H9 (cell line): Measurements from ENCODE around the gene LYRM7. TPM values are rescaled to one million over a fixed set of nuclear protein-coding genes. Genes with fewer than 3 reads are reported as not detected.

Experiments used
- DNase-seq: peaks from one replicate; pipeline ENCODE4 v3.0.0-alpha.2; 2017
- H2AFZ ChIP-seq: one replicate; pipeline ENCODE4 v1.6.1; 2013; ENCODE audit warnings: mild to moderate bottlenecking, low read length, control low read depth, moderate library complexity
- H2AK5ac ChIP-seq: 2 replicates; pipeline ENCODE4 v1.6.1; 2013; ENCODE audit warnings: low read length, control low read depth, mixed read lengths; ENCODE audit not compliant: insufficient read length
- H2BK120ac ChIP-seq: one replicate; pipeline ENCODE4 v1.6.1; 2013; ENCODE audit warnings: low read depth, mild to moderate bottlenecking, low read length, control low read depth, inconsistent platforms; ENCODE audit not compliant: poor library complexity, severe bottlenecking
- H2BK12ac ChIP-seq: 2 replicates; pipeline ENCODE4 v1.6.1; 2013; ENCODE audit warnings: low read length, control low read depth, mixed read lengths, low read depth; ENCODE audit not compliant: insufficient read length
- H2BK15ac ChIP-seq: 2 replicates; pipeline ENCODE4 v1.6.1; 2013; ENCODE audit warnings: low read depth, low read length, control low read depth
- H2BK20ac ChIP-seq: one replicate; pipeline ENCODE4 v1.6.1; 2013; ENCODE audit warnings: low read depth, mild to moderate bottlenecking, low read length, control low read depth, inconsistent platforms; ENCODE audit not compliant: poor library complexity, severe bottlenecking
- H2BK5ac ChIP-seq: 2 replicates; pipeline ENCODE4 v1.6.1; 2013; ENCODE audit warnings: low read length, control low read depth, mixed read lengths; ENCODE audit not compliant: insufficient read length
- H3K14ac ChIP-seq: 2 replicates; pipeline ENCODE4 v1.6.1; 2013; ENCODE audit warnings: low read length, control low read depth; ENCODE audit not compliant: insufficient read depth
- H3K18ac ChIP-seq: 2 replicates; pipeline ENCODE4 v1.6.1; 2013; ENCODE audit warnings: low read depth, mild to moderate bottlenecking, mixed read lengths, low read length, control low read depth; ENCODE audit not compliant: insufficient read length
- H3K23ac ChIP-seq: 2 replicates; pipeline ENCODE4 v1.6.1; 2013; ENCODE audit warnings: low read length, control low read depth, mixed read lengths, low read depth; ENCODE audit not compliant: insufficient read length
- H3K23me2 ChIP-seq: 2 replicates; pipeline ENCODE4 v1.6.1; 2013; ENCODE audit warnings: low read depth, mild to moderate bottlenecking, mixed read lengths, low read length, control low read depth; ENCODE audit not compliant: insufficient read length, poor library complexity, severe bottlenecking
- H3K27ac ChIP-seq: 2 replicates; pipeline ENCODE4 v1.5.1; 2013; ENCODE audit warnings: low read length, control low read depth, mixed read lengths, low read depth; ENCODE audit not compliant: insufficient read length
- H3K27me3 ChIP-seq: 2 replicates; pipeline ENCODE4 v1.6.1; 2013; ENCODE audit warnings: low read length, control low read depth, inconsistent platforms; ENCODE audit not compliant: insufficient read depth
- H3K4ac ChIP-seq: 2 replicates; pipeline ENCODE4 v1.6.1; 2013; ENCODE audit warnings: low read depth, mild to moderate bottlenecking, control low read depth, inconsistent platforms, low read length, moderate library complexity
- H3K4me1 ChIP-seq: 2 replicates; pipeline ENCODE4 v1.6.1; 2013; ENCODE audit warnings: low read length, control low read depth, inconsistent platforms; ENCODE audit not compliant: insufficient read depth
- H3K4me2 ChIP-seq: 2 replicates; pipeline ENCODE4 v1.6.1; 2013; ENCODE audit warnings: low read length, control low read depth, mixed read lengths; ENCODE audit not compliant: insufficient read length, insufficient read depth
- H3K56ac ChIP-seq: 2 replicates; pipeline ENCODE4 v1.6.1; 2013; ENCODE audit warnings: low read depth, mild to moderate bottlenecking, mixed read lengths, low read length, control low read depth; ENCODE audit not compliant: insufficient read length
- H3K79me1 ChIP-seq: 2 replicates; pipeline ENCODE4 v1.6.1; 2013; ENCODE audit warnings: low read depth, mild to moderate bottlenecking, moderate library complexity, low read length, control low read depth, inconsistent platforms; ENCODE audit not compliant: insufficient read depth, poor library complexity, severe bottlenecking
- H3K79me2 ChIP-seq: 2 replicates; pipeline ENCODE4 v1.6.1; 2013; ENCODE audit warnings: low read length, control low read depth, inconsistent platforms; ENCODE audit not compliant: insufficient read depth
- H3K9ac ChIP-seq: 2 replicates; pipeline ENCODE4 v1.6.1; 2013; ENCODE audit warnings: low read length, control low read depth, mixed read lengths; ENCODE audit not compliant: insufficient read length; ENCODE audit errors: extremely low read depth
- H3K9me3 ChIP-seq: one replicate; pipeline ENCODE4 v1.6.1; 2013; ENCODE audit warnings: low read depth, low read length, inconsistent platforms; ENCODE audit not compliant: control insufficient read depth
- H3T11ph ChIP-seq: one replicate; pipeline ENCODE4 v1.6.1; 2013; ENCODE audit warnings: mild to moderate bottlenecking, low read length, control low read depth, inconsistent platforms
- H4K20me1 ChIP-seq: one replicate; pipeline ENCODE4 v1.6.1; 2013; ENCODE audit not compliant: control insufficient read depth, insufficient read length, insufficient read depth
- H4K5ac ChIP-seq: 2 replicates; pipeline ENCODE4 v1.6.1; 2013; ENCODE audit warnings: low read depth, mild to moderate bottlenecking, mixed read lengths, low read length, control low read depth; ENCODE audit not compliant: insufficient read length
- H4K8ac ChIP-seq: replicated peaks from 2 replicates; pipeline ENCODE4 v1.6.1; 2013; ENCODE audit warnings: low read length, control low read depth, mixed read lengths, low read depth; ENCODE audit not compliant: insufficient read length
- H4K91ac ChIP-seq: 2 replicates; pipeline ENCODE4 v1.6.1; 2013; ENCODE audit warnings: low read depth, mild to moderate bottlenecking, moderate library complexity, mixed read lengths, low read length, control low read depth; ENCODE audit not compliant: insufficient read length
- H3K27ac Mint-ChIP-seq, 3 experiments: 2 replicates in 2 of 3; 3 replicates in 1 of 3; pipeline ENCODE4 v1.8.0; 2020 to 2021; ENCODE audit warnings: mixed read lengths in 3 of 3, mild to moderate bottlenecking in 1 of 3, moderate library complexity in 1 of 3
- H3K27me3 Mint-ChIP-seq: 2 replicates; pipeline ENCODE4 v1.8.0; 2021; ENCODE audit warnings: low read depth, mild to moderate bottlenecking, moderate library complexity, mixed read lengths
- H3K36me3 Mint-ChIP-seq, 3 experiments: 2 replicates in 2 of 3; 3 replicates in 1 of 3; pipeline ENCODE4 v1.8.0; 2020 to 2021; ENCODE audit warnings: low read depth in 3 of 3, mixed read lengths in 3 of 3; ENCODE audit not compliant: insufficient read depth in 1 of 3
- H3K4me1 Mint-ChIP-seq, 2 experiments: 2 replicates each; pipeline ENCODE4 v1.8.0; 2020; ENCODE audit warnings: mixed read lengths in 2 of 2
- H3K4me3 Mint-ChIP-seq, 2 experiments: 2 replicates in 1 of 2; 3 replicates in 1 of 2; pipeline ENCODE4 v1.8.0; 2020 to 2021; ENCODE audit warnings: mild to moderate bottlenecking in 2 of 2, mixed read lengths in 2 of 2, moderate library complexity in 1 of 2
- H3K9me3 Mint-ChIP-seq, 2 experiments: 2 replicates in 1 of 2; 3 replicates in 1 of 2; pipeline ENCODE4 v1.8.0; 2020; ENCODE audit warnings: mild to moderate bottlenecking in 2 of 2, mixed read lengths in 2 of 2, moderate library complexity in 1 of 2
- WGBS: extraction: QIAGEN DNeasy Blood & Tissue Kit; methylation state at CpG from one replicate; pipeline ENCODE4 v1.1.7; 2013; ENCODE audit warnings: missing lambda C conversion rate, low lambda C conversion rate, mixed read lengths; ENCODE audit not compliant: insufficient read length; ENCODE audit errors: extremely low coverage; 5-methylcytosine and 5-hydroxymethylcytosine counted together
- total RNA-seq: library from RNA; stranded (reverse); gene quantifications from 2 replicates; pipeline ENCODE4 v1.2.1, GENCODE V29; 2021
- TF ChIP-seq, protein P1 (sequence below): fragments of 200-600 bp; sonication (generic); conservative IDR thresholded peaks from 3 replicates; pipeline ENCODE4 v1.8.0; 2021; ENCODE audit warnings: antibody characterized with exemption, mild to moderate bottlenecking

LYRM7 gene
- total RNA-seq, 1 experiment from 2014 or later = 7.0 TPM

DNA sequence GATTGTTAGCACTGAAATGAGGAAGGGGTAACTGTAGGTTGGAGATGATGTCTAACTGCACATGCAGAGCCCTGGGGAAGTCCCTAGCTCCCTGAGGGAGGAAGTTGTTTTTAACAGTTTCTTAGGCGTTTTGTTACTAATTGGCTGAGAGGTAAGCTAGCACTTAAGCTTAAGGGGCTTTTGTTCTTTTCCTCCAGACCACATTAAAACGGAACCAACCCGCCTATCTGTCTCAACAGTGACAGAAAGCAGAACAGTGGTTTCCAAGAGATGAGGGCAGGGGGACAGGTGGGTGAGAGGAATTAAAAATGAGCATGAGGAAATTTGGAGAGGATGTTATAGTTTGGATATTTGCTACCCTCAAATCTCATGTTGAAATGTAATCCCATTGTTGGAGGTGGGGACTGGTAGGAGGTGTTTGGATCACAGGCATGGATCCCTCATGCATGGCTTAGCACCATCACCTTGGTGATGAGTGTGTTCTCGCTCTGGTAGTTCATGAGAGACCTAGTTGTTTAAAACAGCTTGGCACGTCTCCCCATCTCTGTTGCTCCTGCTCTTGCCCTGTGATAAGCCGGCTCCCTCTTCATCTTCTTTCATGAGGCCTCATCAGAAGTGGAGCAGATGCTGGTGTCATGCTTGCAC, 38.9 kb downstream of the LYRM7 start:
- no CpG with 5 or more reads among the region's 6 CpGs for WGBS

More for the DNA sequence above, 38.9 kb downstream of the LYRM7 start:
- no peak overlapping the region for H3K23ac ChIP-seq
- H3T11ph ChIP-seq = no peak overlapping the region
- no peaks in the 10 kb centered on the region for H3K23me2 ChIP-seq
- no peak overlapping the region for H2BK5ac ChIP-seq
- Mint-ChIP-seq H3K36me3 (no peaks in the 10 kb centered on the region), H3K9me3 (no peaks in the 10 kb centered on the region; a peak in 1 of 5 replicates), H3K27me3 (no peaks in the 10 kb centered on the region), H3K4me3 (no peak overlapping the region), H3K4me1 (peaks cover 12 to 27% of the 10 kb centered on the region in 2 experiments), H3K27ac (no peak overlapping the region; a peak in 1 of 7 replicates)
- H3K27me3 ChIP-seq = no peaks in the 10 kb centered on the region
- H4K91ac ChIP-seq = no peak overlapping the region
- H2AFZ ChIP-seq = no peak overlapping the region
- no peak overlapping the region for H2BK20ac ChIP-seq
- H2BK120ac ChIP-seq = no peak overlapping the region
- no peak overlapping the region for H2BK15ac ChIP-seq
- H2BK12ac ChIP-seq = no peak overlapping the region
- H4K5ac ChIP-seq = no peak overlapping the region
- H3K18ac ChIP-seq = no peak overlapping the region
- no peaks in the 10 kb centered on the region for H4K20me1 ChIP-seq
- no peaks in the 10 kb centered on the region for H3K79me1 ChIP-seq
- H4K8ac ChIP-seq = no peak overlapping the region
- no peak overlapping the region for H3K14ac ChIP-seq
- TF ChIP-seq, protein P1, sequence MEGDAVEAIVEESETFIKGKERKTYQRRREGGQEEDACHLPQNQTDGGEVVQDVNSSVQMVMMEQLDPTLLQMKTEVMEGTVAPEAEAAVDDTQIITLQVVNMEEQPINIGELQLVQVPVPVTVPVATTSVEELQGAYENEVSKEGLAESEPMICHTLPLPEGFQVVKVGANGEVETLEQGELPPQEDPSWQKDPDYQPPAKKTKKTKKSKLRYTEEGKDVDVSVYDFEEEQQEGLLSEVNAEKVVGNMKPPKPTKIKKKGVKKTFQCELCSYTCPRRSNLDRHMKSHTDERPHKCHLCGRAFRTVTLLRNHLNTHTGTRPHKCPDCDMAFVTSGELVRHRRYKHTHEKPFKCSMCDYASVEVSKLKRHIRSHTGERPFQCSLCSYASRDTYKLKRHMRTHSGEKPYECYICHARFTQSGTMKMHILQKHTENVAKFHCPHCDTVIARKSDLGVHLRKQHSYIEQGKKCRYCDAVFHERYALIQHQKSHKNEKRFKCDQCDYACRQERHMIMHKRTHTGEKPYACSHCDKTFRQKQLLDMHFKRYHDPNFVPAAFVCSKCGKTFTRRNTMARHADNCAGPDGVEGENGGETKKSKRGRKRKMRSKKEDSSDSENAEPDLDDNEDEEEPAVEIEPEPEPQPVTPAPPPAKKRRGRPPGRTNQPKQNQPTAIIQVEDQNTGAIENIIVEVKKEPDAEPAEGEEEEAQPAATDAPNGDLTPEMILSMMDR = no peak
- no peaks in the 10 kb centered on the region for H3K9me3 ChIP-seq
- no peak overlapping the region for H3K56ac ChIP-seq
- no peak overlapping the region for H2AK5ac ChIP-seq
- H3K79me2 ChIP-seq = no peaks in the 10 kb centered on the region
- no peak overlapping the region for H3K9ac ChIP-seq
- H3K4ac ChIP-seq = no peak overlapping the region
- DNase-seq = no peak
- no peaks in the 10 kb centered on the region; the same call in 1 of the 2 replicates for H3K4me1 ChIP-seq
- no peak overlapping the region for H3K27ac ChIP-seq
- H3K4me2 ChIP-seq = no peak overlapping the region
